KOPT-K1 (cell line): Measurements from ENCODE around the gene DLGAP4.

Experiments
- H3K27ac ChIP-seq: fragments of 200-600 bp; sonication (generic); 2 replicates; pipeline ENCODE4 v1.5.1; 2016; ENCODE audit warnings: antibody characterized with exemption, mild to moderate bottlenecking, low read depth, low read length; ENCODE audit not compliant: poor library complexity, severe bottlenecking
- H3K36me3 ChIP-seq: fragments of 200-600 bp; sonication (generic); 2 replicates; pipeline ENCODE4 v1.5.1; 2017; ENCODE audit warnings: antibody characterized with exemption, mild to moderate bottlenecking, low read length, moderate library complexity; ENCODE audit not compliant: insufficient read depth
- H3K9me3 ChIP-seq: fragments of 200-600 bp; sonication (generic); 2 replicates; pipeline ENCODE4 v1.5.1; 2017; ENCODE audit warnings: antibody characterized with exemption, low read length, mild to moderate bottlenecking; ENCODE audit not compliant: insufficient read depth, poor library complexity, severe bottlenecking

The DLGAP4 gene

GRCh38 chr20:36435592-36436541 is 129.7 kb downstream of the DLGAP4 start:
- no peaks in the 10 kb centered on the region for H3K36me3 ChIP-seq
- no peaks in the 10 kb centered on the region for H3K9me3 ChIP-seq
- no peak overlapping the region for H3K27ac ChIP-seq

- no peak overlapping the region for H3K27ac ChIP-seq
- H3K36me3 ChIP-seq: no peaks in the 10 kb centered on the region
- H3K9me3 ChIP-seq: no peaks in the 10 kb centered on the region
Measured at GRCh38 chr20:36439040-36439730, 133.0 kb downstream of the DLGAP4 start.

GRCh38 chr20:36439731-36440072 is 133.6 kb downstream of the DLGAP4 start:
- no peaks in the 10 kb centered on the region for H3K36me3 ChIP-seq
- no peaks in the 10 kb centered on the region for H3K9me3 ChIP-seq
- no peak overlapping the region for H3K27ac ChIP-seq

GRCh38 chr20:36440370-36441026 is 134.4 kb downstream of the DLGAP4 start:
- Histone ChIP-seq H3K9me3 (no peaks in the 10 kb centered on the region), H3K36me3 (no peaks in the 10 kb centered on the region), H3K27ac (no peak overlapping the region)

- Histone ChIP-seq H3K27ac (no peak overlapping the region), H3K9me3 (no peaks in the 10 kb centered on the region), H3K36me3 (no peaks in the 10 kb centered on the region)
Measured at GRCh38 chr20:36441027-36441414, 134.9 kb downstream of the DLGAP4 start.

GRCh38 chr20:36441416-36441815 is 135.3 kb downstream of the DLGAP4 start:
- Histone ChIP-seq H3K36me3 (no peaks in the 10 kb centered on the region), H3K27ac (no peak overlapping the region)

GRCh38 chr20:36445847-36446246 is 139.7 kb downstream of the DLGAP4 start:
- Histone ChIP-seq H3K27ac (no peak overlapping the region), H3K36me3 (no peaks in the 10 kb centered on the region), H3K9me3 (no peaks in the 10 kb centered on the region)

More at GRCh38 chr20:36441416-36441815, 135.3 kb downstream of the DLGAP4 start:
- H3K9me3 ChIP-seq: no peaks in the 10 kb centered on the region

- Histone ChIP-seq H3K36me3 (no peaks in the 10 kb centered on the region), H3K27ac (no peak overlapping the region), H3K9me3 (no peaks in the 10 kb centered on the region)
Measured at GRCh38 chr20:36446557-36446956, 140.4 kb downstream of the DLGAP4 start.

- Histone ChIP-seq H3K27ac (no peak overlapping the region), H3K9me3 (no peaks in the 10 kb centered on the region), H3K36me3 (no peaks in the 10 kb centered on the region)
Measured at GRCh38 chr20:36447101-36447500, 141.0 kb downstream of the DLGAP4 start.

GRCh38 chr20:36449663-36450062 is 143.5 kb downstream of the DLGAP4 start:
- H3K9me3 ChIP-seq: no peaks in the 10 kb centered on the region
- no peaks in the 10 kb centered on the region for H3K36me3 ChIP-seq
- H3K27ac ChIP-seq: no peak overlapping the region

GRCh38 chr20:36454332-36454697 is 148.2 kb downstream of the DLGAP4 start:
- H3K27ac ChIP-seq: no peak overlapping the region
- H3K36me3 ChIP-seq: no peaks in the 10 kb centered on the region
- H3K9me3 ChIP-seq: no peaks in the 10 kb centered on the region

GRCh38 chr20:36454698-36455427 is 148.7 kb downstream of the DLGAP4 start:
- H3K9me3 ChIP-seq: no peaks in the 10 kb centered on the region
- no peak overlapping the region for H3K27ac ChIP-seq
- H3K36me3 ChIP-seq: no peaks in the 10 kb centered on the region

- Histone ChIP-seq H3K27ac (no peak overlapping the region), H3K9me3 (no peaks in the 10 kb centered on the region), H3K36me3 (no peaks in the 10 kb centered on the region)
Measured at GRCh38 chr20:36455972-36456625, 150.0 kb downstream of the DLGAP4 start.
